ENCODE results near the gene PELI2.

PELI2 gene

DNA sequence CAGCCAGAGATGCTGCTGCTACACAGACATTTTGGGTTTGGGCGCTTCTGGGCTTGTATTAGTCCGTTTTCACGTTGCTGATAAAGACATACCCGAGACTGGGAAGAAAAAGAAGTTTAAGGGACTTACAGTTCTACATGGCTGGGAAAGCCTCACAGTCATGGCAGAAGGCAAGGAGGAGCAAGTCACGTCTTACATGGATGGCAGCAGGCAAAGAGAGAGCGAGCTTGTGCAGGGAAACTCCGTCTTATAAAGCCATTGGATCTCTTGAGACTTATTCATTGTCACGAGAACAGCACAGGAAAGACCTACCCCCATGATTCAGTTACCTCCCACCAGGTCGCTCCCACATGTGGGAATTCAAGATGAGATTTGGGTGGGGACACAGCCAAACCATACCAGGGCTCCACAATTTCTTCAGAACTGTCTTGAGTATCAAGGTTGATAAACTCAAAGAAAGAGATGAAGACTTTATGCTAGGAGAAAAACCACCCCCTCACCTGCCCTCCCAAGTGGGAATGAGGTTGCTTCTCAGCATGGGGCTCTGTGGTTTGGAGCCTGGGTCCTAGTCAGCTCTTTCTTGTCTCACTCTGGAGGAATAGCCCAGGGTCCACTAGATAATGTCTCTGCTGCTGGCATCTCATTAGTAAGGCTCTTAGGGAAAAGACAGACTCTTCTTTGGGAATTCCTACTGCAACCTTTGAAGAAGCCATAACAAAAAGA, 200.3 kb downstream of the PELI2 start:
- DNase-seq (ENCODE audit: low spot score) (no peak), ATAC-seq (ENCODE audit: low read depth) (no peak)
- no peak overlapping the region for H3K27ac ChIP-seq (ENCODE audit: poor library complexity, severe bottlenecking)
- H3K4me1 ChIP-seq (ENCODE audit: insufficient read depth, poor library complexity, severe bottlenecking), result no peaks in the 10 kb centered on the region
- TF ChIP-seq, protein P1, sequence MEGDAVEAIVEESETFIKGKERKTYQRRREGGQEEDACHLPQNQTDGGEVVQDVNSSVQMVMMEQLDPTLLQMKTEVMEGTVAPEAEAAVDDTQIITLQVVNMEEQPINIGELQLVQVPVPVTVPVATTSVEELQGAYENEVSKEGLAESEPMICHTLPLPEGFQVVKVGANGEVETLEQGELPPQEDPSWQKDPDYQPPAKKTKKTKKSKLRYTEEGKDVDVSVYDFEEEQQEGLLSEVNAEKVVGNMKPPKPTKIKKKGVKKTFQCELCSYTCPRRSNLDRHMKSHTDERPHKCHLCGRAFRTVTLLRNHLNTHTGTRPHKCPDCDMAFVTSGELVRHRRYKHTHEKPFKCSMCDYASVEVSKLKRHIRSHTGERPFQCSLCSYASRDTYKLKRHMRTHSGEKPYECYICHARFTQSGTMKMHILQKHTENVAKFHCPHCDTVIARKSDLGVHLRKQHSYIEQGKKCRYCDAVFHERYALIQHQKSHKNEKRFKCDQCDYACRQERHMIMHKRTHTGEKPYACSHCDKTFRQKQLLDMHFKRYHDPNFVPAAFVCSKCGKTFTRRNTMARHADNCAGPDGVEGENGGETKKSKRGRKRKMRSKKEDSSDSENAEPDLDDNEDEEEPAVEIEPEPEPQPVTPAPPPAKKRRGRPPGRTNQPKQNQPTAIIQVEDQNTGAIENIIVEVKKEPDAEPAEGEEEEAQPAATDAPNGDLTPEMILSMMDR (IDR thresholded peaks at IDR 0.05; ENCODE audit: poor library complexity, severe bottlenecking), result no peak
- H3K9me3 ChIP-seq (ENCODE audit: severe bottlenecking), result no peaks in the 10 kb centered on the region
- no peaks in the 10 kb centered on the region for H3K36me3 ChIP-seq (ENCODE audit: low read depth)
- no peaks in the 10 kb centered on the region for H3K27me3 ChIP-seq (ENCODE audit: insufficient read depth, poor library complexity, severe bottlenecking)
- H3K4me3 ChIP-seq (ENCODE audit: severe bottlenecking), result no peak overlapping the region

DNA sequence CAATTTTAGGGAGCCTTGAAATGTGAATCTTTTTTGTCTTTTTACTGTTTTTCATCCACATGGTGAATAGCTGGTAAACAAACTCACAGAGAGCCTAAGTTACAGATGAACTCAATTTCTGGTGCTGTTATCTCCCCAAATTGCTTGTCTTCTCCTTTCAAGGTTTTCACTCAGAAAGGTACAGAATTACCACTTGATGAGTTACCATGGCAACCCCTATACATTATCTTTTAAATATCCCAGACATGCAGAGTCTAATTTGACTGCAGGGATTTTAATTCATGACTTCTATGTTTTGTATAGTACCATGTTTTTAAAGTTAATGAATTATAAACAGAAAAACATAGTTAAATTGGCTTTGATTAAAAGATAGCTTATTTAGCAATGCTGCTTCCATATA, 203.7 kb downstream of the PELI2 start:
- H3K9me3 ChIP-seq (ENCODE audit: severe bottlenecking), result no peaks in the 10 kb centered on the region
- no peaks in the 10 kb centered on the region for H3K36me3 ChIP-seq (ENCODE audit: low read depth)
- no peak overlapping the region for H3K4me3 ChIP-seq (ENCODE audit: severe bottlenecking)
- no peak overlapping the region for H3K27ac ChIP-seq (ENCODE audit: poor library complexity, severe bottlenecking)
- no peak for ATAC-seq (ENCODE audit: low read depth)
- peaks cover 3% of the 10 kb centered on the region for H3K4me1 ChIP-seq (ENCODE audit: insufficient read depth, poor library complexity, severe bottlenecking)
- TF ChIP-seq, protein P1 (IDR thresholded peaks at IDR 0.05; ENCODE audit: poor library complexity, severe bottlenecking), result no peak
- no peak for DNase-seq (ENCODE audit: low spot score)
- no peaks in the 10 kb centered on the region for H3K27me3 ChIP-seq (ENCODE audit: insufficient read depth, poor library complexity, severe bottlenecking)

DNA sequence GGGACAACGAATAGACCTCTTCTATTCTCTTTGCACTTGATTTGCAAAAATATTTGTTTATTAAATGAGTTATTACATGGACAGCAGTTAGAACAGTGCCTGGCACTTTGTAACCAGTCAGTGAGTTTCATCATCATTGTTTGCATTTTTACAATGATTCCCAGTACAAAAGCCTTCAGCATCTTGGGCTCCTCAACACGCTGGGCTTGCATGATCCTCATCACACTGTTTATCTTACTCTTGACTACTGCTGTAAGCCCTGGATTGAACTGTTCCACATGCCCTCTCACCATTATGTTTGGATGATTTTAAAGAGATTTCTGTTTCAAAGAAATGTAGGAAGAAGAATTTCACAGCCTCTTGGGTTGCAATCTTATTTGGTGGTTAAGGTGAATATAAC, 204.3 kb downstream of the PELI2 start:
- ATAC-seq (ENCODE audit: low read depth) (no peak), DNase-seq (ENCODE audit: low spot score) (no peak)
- Histone ChIP-seq H3K36me3 (ENCODE audit: low read depth) (no peaks in the 10 kb centered on the region), H3K4me1 (ENCODE audit: insufficient read depth, poor library complexity, severe bottlenecking) (peaks cover 3% of the 10 kb centered on the region), H3K4me3 (ENCODE audit: severe bottlenecking) (no peak overlapping the region), H3K27me3 (ENCODE audit: insufficient read depth, poor library complexity, severe bottlenecking) (no peaks in the 10 kb centered on the region), H3K9me3 (ENCODE audit: severe bottlenecking) (no peaks in the 10 kb centered on the region), H3K27ac (ENCODE audit: poor library complexity, severe bottlenecking) (no peak overlapping the region)
- TF ChIP-seq, protein P1 (IDR thresholded peaks at IDR 0.05; ENCODE audit: poor library complexity, severe bottlenecking), result no peak

DNA sequence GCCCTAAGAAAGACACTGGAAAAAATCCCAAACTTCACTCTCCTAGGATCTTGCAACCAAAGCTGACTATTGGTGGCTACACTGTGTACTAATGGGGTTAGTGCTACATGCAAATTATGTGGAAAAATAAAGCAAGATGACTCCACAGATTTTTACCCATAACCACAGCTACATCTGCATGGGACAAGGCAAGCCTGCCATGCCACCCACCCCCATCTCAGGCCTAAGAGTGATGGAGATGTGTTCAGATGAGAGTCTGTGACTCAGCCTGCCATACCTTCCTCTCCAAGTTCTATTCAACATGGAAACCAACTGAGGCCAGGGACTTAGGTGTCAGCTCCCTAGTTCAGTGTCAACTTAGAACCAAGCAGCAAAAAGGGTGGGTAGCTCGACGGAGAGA, 206.2 kb downstream of the PELI2 start:
- Histone ChIP-seq H3K36me3 (ENCODE audit: low read depth) (no peaks in the 10 kb centered on the region), H3K9me3 (ENCODE audit: severe bottlenecking) (no peaks in the 10 kb centered on the region), H3K4me1 (ENCODE audit: insufficient read depth, poor library complexity, severe bottlenecking) (peaks cover 3% of the 10 kb centered on the region), H3K27me3 (ENCODE audit: insufficient read depth, poor library complexity, severe bottlenecking) (no peaks in the 10 kb centered on the region), H3K4me3 (ENCODE audit: severe bottlenecking) (no peak overlapping the region), H3K27ac (ENCODE audit: poor library complexity, severe bottlenecking) (no peak overlapping the region)
- DNase-seq (ENCODE audit: low spot score) (no peak), ATAC-seq (ENCODE audit: low read depth) (no peak)
- TF ChIP-seq, protein P1 (IDR thresholded peaks at IDR 0.05; ENCODE audit: poor library complexity, severe bottlenecking), result no peak

Data from RWPE2 (cell line).